Islet of Langerhans (tissue), 1 donor: Measurements from ENCODE around the gene P2RY6.
"Not testable (repeated sequence)": the region's sequence is repeated elsewhere in the genome, so short reads cannot be mapped to it uniquely, and the experiment has no call there.

Experiments
- FAIRE-seq: peaks from one replicate; lab custom pipeline; 2011; peaks lifted over from hg19 to GRCh38; lab: Jason Lieb, UNC

P2RY6 gene

GRCh38 chr11:73271936-73272679, at the start of gene P2RY6:
Gene P2RY6, plus strand, starts transcription at chr11:73272338. Its CDS starts 24,181 bp downstream, at chr11:73296519.
- FAIRE-seq: no peak

- FAIRE-seq: no peak
Measured at GRCh38 chr11:73223998-73224730, 48.0 kb upstream of the P2RY6 start.

GRCh38 chr11:73225001-73225686, 47.0 kb upstream of the P2RY6 start:
- FAIRE-seq: no peak

- FAIRE-seq: no peak
Measured at GRCh38 chr11:73225851-73226250, 46.3 kb upstream of the P2RY6 start.

GRCh38 chr11:73226297-73227006, 45.7 kb upstream of the P2RY6 start:
- FAIRE-seq: no peak

GRCh38 chr11:73227571-73228211, 44.4 kb upstream of the P2RY6 start:
- FAIRE-seq: no peak

GRCh38 chr11:73228268-73229134, 43.6 kb upstream of the P2RY6 start:
- no peak for FAIRE-seq

GRCh38 chr11:73229321-73229895, 42.7 kb upstream of the P2RY6 start:
- FAIRE-seq: no peak

GRCh38 chr11:73229896-73230875, 42.0 kb upstream of the P2RY6 start:
- FAIRE-seq: no peak

GRCh38 chr11:73230931-73231330, 41.2 kb upstream of the P2RY6 start:
- no peak for FAIRE-seq

- not testable (repeated sequence) for FAIRE-seq
Measured at GRCh38 chr11:73232487-73232886, 39.7 kb upstream of the P2RY6 start.

GRCh38 chr11:73233211-73233610, 38.9 kb upstream of the P2RY6 start:
- no peak for FAIRE-seq

- FAIRE-seq: no peak
Measured at GRCh38 chr11:73233692-73234470, 38.3 kb upstream of the P2RY6 start.

GRCh38 chr11:73234471-73235181, 37.5 kb upstream of the P2RY6 start:
- no peak for FAIRE-seq

GRCh38 chr11:73235236-73235786, 36.8 kb upstream of the P2RY6 start:
- no peak for FAIRE-seq

GRCh38 chr11:73236205-73236765, 35.9 kb upstream of the P2RY6 start:
- no peak for FAIRE-seq

GRCh38 chr11:73236854-73237253, 35.3 kb upstream of the P2RY6 start:
- no peak for FAIRE-seq
